AML-193 (cell line): ENCODE results near the gene MAN2A2.
"Not testable (repeated sequence)": the region's sequence is repeated elsewhere in the genome, so short reads cannot be mapped to it uniquely, and the experiment has no call there.

Experiments used
- DNase-seq, 2 experiments: peaks; one replicate each; lab custom pipeline; 2025; lab: John Stamatoyannopoulos, UW

The MAN2A2 gene

DNA sequence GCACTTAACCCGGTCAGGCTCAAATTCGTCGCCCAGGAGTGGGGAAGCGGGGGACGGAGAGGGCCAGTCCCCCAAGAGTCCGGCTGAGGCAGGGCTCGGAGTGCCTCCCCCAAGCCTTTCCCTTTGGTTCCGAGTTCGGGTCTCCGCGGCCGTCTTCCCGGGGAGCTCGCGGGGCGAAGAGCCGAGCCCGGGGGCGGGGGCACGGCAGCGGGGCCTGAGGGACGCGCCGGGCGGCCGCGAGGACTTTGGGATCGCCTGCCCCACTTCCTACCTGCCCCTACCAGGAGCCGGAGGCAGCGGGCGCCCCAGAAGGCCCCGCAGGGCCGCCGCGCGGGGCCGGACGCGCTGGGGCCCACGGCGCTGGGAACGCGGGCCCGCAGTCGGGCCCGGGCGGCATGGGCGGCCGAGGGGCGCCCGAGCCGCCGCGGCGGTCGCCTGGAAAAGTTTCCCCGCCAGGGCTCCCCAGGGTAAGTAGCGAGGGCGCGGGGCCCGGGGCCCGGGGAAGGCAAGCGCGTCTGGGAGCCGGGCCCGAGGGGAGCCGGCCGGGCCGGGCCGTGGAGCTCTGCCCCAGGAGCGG is 31.9 kb upstream of the MAN2A2 start:
- DNase-seq = no peak

DNA sequence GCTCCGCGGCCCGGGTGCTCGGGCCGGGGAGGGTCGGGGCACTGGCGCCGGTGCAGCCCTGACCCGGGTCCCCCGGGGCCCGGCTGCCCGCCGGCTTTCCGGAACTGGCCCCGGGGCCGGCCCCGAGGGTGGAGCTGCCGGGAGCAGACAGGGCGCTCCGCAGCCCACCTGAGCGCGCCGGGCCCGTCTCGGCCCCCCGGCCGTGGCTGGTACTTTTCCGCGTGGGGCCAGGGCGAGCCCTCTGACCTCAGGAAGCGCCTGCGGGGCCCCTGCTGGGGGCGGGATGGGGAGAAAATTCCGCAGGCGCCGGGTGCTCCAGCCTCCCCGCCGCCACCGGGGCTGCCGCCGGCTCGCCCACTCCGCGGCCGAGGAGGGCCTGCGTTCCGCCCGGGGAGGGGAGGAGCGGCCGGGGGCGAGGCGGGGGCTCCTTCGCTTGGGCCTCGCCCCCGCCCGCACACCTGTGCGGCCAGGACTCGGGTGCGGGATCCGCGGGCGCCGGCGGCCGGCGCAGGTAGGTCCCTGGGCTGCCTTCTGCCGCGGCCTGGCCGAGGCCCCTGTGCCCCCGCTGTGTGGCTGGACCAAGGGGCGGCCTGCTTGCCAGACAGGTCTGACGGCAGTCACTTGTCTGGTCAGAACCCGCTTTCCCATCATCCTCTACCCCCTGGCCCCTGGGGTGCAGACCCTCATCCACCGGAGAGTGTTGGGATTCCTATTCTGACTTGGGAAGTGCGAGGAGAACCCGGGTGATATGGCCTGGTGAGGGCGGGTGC is 31.2 kb upstream of the MAN2A2 start:
- DNase-seq = no peak

DNA sequence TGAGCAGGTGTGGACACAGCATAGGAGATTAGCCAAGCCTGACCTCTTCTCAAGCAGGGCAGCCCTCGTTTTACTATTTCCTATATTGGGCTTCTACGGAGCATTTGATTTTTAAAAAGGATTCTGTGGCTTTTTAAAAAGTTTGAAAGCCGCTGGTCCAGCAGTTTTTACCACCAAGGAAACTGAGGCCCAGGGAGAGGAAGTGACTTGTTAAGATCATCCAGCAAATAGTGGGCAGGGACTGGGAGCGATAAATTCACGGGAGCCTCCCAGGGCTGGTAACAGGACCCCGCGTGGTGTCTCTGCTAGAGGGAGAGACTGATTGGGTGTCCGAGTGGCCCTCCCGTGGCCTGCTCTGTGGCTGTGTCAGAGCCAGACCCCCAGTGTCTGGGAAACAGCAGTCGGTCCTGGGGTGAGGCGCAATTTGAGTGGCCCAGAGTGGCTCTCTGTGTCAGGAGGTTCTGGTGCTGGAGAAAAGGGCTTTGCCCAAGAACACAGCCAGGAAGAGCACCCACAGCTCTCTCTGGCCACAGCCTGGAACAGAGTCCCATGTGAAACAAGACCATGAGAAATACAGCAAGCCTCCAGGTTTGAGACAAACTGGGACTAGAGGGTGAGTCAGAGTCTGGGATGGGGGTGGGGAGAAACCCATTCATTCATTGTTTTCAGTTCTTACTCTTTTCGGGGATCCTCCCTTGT is 30.5 kb upstream of the MAN2A2 start:
- DNase-seq = no peak

DNA sequence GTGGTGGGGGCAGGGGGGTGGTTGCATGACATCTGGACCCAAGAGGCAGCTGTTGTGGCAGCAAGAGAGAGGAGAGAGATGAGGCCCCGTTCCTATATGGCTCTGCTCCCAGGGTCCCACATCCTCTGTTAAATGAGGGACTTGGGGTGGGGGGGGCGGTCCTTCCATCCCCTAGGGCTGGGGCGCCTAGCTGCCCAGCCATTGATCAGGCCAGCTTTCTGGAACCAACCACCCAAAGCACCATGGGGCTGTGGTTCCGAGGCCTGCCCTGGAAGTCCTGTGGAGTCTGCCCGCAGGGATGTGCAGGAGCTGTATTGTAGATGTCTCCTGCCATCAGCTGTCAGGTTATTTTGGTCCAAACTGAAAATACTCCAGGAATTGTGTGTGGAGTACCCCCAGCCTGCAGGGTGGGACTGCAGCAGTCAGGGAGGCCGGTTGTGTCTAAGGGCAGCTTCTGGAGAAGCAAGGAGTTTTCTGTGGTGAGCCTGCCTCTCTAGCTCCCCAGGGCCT is 29.6 kb upstream of the MAN2A2 start:
- DNase-seq = no peak

DNA sequence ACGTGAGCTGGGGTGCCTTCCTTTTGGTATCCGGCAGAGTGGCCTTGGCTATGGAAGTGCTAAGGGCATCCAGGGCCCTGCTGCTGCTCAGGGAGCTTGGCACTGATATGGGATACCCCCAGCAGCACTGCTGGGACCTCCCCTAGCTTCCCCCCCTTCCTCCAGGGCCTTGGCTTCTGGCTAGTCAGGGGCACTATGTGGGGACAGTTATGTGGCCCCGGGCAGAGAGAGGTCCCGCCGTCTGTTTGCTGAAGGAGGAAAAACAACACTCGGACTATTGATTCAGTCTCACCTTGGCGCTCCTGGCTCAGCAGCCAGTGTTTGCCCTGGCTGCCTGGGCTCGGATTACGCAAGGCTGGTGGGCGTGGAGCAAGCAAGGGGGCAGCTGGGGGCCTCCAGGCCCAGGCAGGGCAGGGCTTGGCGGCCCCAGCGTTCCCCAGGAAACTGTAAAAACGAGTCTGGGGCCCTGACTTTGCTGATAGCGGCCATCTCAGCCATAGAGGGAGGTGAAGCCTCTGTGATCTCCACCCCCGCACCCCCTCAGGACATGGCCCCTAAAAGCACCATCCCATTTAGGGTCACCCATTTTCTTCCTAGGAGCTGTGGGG is 29.0 kb upstream of the MAN2A2 start:
- DNase-seq = no peak

DNA sequence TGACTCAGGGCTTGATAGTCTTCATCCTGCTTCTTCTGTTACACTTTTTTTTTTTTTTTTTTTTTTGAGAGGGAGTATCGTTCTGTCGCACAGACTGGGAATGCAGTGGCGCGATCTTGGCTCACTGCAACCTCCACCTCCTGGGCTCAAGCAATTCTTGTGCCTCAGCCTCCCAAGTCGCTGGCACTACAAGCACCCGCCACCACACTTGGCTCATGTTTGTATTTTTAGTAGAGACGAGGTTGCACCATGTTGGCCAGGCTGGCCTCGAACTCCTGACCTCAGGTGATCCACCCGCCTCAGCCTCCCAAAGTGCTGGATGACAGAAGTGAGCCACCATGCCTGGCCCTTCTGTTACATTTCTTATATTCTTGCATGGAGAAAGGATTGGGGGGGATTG is 28.1 kb upstream of the MAN2A2 start:
- DNase-seq = not testable (repeated sequence)

DNA sequence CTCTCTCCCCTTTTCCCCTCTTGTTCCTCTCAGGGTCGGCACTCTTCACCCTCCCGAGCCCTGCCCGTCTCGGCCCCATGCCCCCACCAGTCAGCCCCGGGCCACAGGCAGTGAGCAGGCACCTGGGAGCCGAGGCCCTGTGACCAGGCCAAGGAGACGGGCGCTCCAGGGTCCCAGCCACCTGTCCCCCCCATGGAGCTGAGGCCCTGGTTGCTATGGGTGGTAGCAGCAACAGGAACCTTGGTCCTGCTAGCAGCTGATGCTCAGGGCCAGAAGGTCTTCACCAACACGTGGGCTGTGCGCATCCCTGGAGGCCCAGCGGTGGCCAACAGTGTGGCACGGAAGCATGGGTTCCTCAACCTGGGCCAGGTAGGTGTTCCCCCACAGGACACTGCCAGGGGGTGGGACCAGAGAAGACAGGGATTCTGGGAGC is 27.5 kb upstream of the MAN2A2 start:
- no peak for DNase-seq

DNA sequence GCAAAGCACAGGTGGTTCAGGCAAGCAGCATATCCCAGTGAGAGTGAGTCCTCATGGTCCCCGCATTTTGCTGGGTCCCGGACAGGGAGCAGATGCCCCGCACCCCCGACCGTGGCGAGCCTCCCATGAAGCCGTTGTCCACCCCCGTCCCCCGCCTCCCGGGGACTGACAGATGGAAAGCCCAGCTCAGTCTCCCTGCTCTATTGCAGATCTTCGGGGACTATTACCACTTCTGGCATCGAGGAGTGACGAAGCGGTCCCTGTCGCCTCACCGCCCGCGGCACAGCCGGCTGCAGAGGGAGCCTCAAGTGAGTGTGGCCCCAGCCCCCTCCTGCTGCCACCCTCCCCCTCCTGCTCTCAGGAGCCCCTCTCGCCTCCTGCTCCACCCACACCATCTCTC is 27.1 kb upstream of the MAN2A2 start:
- DNase-seq = no peak

DNA sequence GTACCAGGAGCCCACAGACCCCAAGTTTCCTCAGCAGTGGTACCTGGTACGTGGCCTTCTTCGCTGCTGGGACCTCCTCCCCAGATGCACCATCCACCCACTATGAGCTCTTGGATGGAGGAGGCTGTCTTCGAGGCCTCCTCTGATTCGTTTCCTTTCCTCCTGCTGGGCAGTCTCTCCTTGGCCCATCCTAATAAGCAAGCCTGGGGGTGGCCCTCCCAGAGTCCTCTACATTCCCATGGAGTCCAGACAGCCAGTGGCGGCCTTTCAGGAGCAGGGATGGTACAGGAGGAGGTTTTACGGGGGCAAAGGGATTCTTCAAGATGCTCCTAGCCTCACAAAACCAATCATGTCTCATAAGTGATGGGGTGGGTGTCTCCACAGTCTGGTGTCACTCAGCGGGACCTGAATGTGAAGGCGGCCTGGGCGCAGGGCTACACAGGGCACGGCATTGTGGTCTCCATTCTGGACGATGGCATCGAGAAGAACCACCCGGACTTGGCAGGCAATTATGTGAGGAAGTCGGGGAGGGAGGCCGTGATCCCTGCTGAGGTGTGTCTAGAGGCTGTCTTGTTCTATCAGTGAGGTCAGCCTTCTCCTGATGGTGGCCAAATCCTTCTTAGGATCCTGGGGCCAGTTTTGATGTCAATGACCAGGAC is 26.5 kb upstream of the MAN2A2 start:
- DNase-seq = no peak

DNA sequence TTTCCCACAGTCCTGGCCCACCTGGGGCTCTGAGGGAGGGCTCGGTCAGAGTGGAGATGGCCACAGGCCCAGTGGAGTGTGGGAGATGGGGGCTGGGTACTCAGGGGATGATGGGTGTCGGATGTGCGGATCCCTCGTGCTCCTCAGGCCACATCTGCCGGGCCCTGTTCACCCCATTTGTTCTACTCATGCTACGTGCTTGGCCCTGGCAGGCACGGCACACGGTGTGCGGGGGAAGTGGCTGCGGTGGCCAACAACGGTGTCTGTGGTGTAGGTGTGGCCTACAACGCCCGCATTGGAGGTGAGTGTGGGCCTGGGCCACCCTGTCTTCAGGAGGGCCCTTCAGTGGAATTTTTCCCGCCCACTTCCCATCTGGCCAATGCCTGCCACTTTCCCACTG is 25.8 kb upstream of the MAN2A2 start:
- no peak for DNase-seq

DNA sequence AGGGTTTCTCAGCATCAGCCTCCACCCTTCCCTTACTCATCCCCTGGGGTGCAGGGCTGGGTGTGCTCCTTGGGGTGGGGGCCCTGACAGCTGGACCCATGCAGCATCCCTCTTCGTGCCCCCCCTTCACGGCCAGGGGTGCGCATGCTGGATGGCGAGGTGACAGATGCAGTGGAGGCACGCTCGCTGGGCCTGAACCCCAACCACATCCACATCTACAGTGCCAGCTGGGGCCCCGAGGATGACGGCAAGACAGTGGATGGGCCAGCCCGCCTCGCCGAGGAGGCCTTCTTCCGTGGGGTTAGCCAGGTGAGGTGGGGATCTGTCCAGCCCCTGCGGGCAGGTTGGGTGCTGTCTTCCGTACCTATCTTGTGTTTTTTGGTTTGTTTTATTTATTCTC is 25.1 kb upstream of the MAN2A2 start:
- no peak for DNase-seq

DNA sequence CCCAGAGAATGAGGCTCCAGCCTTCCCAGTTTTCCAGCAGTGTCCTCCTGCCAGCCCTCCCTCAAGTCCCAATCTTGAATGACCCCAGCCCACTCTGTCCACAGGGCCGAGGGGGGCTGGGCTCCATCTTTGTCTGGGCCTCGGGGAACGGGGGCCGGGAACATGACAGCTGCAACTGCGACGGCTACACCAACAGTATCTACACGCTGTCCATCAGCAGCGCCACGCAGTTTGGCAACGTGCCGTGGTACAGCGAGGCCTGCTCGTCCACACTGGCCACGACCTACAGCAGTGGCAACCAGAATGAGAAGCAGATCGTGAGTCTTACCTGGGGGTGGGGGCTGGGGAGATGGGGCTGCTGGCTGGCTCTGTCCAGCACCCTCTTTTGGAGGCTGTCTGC is 24.4 kb upstream of the MAN2A2 start:
- no peak for DNase-seq

DNA sequence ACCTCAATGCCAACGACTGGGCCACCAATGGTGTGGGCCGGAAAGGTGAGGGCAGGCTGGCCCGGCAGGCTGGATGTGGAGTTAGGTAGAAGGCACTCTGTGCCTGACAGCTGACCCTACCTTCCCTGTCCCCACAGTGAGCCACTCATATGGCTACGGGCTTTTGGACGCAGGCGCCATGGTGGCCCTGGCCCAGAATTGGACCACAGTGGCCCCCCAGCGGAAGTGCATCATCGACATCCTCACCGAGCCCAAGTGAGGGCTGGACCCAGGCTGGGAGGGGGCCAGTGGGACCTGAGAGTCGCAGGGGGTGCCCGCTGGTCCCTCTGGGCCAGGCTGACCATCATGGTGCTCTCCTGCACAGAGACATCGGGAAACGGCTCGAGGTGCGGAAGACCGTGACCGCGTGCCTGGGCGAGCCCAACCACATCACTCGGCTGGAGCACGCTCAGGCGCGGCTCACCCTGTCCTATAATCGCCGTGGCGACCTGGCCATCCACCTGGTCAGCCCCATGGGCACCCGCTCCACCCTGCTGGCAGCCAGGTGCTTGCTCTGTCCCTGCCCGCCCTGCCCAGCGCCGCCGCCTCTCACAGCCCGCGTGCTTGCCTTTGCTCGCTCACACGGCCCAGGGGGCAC is 23.3 kb upstream of the MAN2A2 start:
- no peak for DNase-seq

DNA sequence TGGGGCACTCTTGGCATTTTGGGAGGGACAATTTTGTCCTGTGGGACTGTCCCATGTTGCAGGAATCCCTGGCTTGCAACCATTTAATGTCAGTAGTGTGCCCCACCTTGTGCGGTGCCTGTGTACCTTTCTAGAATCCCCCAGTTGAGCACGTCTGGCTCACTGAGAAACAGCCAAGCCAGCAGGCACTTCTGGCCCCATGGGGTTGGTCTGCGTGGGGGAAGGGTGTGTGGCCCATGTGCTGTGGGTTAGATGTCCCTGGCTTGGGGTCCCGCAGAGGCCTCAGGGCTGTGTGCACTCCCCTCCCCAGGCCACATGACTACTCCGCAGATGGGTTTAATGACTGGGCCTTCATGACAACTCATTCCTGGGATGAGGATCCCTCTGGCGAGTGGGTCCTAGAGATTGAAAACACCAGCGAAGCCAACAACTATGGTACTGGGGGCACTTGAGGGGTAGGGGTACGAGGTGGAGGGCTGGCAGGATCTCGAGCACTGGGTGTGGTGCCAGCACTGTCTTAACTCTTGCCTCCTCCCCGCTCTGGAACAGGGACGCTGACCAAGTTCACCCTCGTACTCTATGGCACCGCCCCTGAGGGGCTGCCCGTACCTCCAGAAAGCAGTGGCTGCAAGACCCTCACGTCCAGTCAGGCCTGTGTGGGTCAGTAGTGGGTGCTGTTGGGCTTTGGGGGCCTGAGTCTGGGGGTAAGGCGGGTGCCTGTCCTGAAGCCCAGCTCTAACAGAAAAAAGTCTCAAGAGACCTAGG is 22.5 kb upstream of the MAN2A2 start:
- DNase-seq = no peak

DNA sequence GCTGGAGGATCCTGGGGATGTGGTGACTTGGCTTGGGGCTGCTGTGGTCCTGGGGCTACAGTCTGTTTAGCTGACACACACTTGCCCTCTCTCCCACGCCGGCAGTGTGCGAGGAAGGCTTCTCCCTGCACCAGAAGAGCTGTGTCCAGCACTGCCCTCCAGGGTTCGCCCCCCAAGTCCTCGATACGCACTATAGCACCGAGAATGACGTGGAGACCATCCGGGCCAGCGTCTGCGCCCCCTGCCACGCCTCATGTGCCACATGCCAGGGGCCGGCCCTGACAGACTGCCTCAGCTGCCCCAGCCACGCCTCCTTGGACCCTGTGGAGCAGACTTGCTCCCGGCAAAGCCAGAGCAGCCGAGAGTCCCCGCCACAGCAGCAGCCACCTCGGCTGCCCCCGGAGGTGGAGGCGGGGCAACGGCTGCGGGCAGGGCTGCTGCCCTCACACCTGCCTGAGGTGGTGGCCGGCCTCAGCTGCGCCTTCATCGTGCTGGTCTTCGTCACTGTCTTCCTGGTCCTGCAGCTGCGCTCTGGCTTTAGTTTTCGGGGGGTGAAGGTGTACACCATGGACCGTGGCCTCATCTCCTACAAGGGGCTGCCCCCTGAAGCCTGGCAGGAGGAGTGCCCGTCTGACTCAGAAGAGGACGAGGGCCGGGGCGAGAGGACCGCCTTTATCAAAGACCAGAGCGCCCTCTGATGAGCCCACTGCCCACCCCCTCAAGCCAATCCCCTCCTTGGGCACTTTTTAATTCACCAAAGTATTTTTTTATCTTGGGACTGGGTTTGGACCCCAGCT is 21.7 kb upstream of the MAN2A2 start:
- DNase-seq = no peak

DNA sequence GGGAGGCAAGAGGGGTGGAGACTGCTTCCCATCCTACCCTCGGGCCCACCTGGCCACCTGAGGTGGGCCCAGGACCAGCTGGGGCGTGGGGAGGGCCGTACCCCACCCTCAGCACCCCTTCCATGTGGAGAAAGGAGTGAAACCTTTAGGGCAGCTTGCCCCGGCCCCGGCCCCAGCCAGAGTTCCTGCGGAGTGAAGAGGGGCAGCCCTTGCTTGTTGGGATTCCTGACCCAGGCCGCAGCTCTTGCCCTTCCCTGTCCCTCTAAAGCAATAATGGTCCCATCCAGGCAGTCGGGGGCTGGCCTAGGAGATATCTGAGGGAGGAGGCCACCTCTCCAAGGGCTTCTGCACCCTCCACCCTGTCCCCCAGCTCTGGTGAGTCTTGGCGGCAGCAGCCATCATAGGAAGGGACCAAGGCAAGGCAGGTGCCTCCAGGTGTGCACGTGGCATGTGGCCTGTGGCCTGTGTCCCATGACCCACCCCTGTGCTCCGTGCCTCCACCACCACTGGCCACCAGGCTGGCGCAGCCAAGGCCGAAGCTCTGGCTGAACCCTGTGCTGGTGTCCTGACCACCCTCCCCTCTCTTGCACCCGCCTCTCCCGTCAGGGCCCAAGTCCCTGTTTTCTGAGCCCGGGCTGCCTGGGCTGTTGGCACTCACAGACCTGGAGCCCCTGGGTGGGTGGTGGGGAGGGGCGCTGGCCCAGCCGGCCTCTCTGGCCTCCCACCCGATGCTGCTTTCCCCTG is 21.0 kb upstream of the MAN2A2 start:
- no peak for DNase-seq

DNA sequence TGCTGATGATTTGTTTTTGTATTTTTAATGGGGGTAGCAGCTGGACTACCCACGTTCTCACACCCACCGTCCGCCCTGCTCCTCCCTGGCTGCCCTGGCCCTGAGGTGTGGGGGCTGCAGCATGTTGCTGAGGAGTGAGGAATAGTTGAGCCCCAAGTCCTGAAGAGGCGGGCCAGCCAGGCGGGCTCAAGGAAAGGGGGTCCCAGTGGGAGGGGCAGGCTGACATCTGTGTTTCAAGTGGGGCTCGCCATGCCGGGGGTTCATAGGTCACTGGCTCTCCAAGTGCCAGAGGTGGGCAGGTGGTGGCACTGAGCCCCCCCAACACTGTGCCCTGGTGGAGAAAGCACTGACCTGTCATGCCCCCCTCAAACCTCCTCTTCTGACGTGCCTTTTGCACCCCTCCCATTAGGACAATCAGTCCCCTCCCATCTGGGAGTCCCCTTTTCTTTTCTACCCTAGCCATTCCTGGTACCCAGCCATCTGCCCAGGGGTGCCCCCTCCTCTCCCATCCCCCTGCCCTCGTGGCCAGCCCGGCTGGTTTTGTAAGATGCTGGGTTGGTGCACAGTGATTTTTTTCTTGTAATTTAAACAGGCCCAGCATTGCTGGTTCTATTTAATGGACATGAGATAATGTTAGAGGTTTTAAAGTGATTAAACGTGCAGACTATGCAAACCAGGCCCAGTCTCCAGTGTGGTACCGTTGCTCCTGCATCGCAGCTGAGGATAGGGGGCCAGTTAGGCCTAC is 20.1 kb upstream of the MAN2A2 start:
- no peak for DNase-seq

DNA sequence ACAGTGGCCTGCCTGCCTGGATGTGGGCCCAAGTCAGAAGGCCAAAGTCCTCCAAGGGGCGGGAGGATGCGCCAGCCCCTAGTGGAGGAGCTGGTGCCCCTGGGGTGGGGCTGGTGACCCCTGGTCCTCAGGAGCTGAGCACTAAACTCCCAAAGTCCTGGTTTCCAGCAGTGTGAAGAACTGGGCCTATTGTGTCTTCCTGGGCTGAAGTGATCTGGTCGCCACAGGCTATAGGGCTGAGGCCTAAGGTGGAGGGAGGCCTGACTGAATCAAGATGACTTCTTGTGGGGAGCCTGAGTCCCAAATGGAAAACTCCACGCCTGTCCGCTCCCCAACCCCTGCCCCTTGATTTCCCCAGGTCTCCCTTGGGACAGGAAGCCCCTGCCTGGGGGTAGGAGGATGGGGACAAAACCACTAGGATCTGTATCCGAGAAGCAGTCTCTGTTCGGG is 19.6 kb upstream of the MAN2A2 start:
- DNase-seq = no peak
